Measurements from ENCODE around the gene HLA-DOB.

Gene HLA-DOB

DNA sequence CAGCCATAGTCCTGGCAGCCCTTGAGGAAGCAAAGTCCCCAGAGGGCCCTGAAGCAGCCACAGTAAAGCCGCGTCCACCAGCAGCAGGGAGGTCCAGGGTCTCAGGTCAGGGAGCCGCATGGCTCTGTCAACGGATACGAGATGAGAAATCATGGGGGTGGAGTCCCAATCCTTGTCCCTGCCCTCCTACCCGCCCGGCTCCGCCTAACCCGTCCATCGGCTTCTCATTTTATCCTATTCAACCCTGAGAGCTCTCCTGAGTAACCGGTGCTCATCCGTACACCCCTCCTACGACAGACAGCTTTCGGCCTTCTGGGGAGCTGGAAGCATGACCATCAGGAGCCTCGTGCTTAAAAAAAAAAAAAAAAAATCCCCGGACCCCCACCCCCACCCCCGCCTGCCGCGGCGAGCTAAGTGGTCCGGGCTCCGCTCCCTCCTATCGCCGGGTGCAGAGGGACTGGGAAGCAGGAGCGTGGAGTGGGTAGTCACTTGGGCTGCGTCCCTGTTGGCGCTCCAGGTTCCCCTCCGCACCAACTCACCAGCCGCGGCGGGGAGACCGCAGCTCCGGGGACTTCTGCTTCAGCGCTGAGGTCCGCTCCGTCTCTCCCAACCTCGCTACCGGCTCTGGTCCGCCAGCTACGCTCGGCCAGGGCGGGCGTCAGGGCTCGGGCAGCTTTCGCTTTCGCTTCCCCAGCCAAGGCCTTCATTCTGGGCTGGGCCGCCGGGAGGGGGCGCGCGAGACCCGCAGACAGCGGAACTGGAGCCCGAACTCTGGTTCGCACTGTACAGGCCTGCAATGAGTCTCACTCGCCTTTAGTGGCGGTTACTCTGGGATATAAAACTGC is 21.5 kb upstream of the HLA-DOB start, which contains the start of gene TAP2:
Gene TAP2 (minus strand): TSS at position 626 of the 845 bp plus-strand sequence. CDS start 506 bp downstream, at position 120.
- in situ Hi-C loops (cut with MboI; ENCODE audit: low pct_unique_long_range_greater_than_20kb, low sequenced_read_pairs, unreplicated experiment): no loop called here
- peak; percentile 93 for DNase-seq (ENCODE audit: low spot score)

GRCh38 chr6:32837651-32838113 is 20.9 kb upstream of the HLA-DOB start:
- in situ Hi-C loops (cut with MboI; ENCODE audit: low pct_unique_long_range_greater_than_20kb, low sequenced_read_pairs, unreplicated experiment): no loop called here

More for the DNA sequence above, 21.5 kb upstream of the HLA-DOB start, which contains the start of gene TAP2:
- TF ChIP-seq, protein P1, sequence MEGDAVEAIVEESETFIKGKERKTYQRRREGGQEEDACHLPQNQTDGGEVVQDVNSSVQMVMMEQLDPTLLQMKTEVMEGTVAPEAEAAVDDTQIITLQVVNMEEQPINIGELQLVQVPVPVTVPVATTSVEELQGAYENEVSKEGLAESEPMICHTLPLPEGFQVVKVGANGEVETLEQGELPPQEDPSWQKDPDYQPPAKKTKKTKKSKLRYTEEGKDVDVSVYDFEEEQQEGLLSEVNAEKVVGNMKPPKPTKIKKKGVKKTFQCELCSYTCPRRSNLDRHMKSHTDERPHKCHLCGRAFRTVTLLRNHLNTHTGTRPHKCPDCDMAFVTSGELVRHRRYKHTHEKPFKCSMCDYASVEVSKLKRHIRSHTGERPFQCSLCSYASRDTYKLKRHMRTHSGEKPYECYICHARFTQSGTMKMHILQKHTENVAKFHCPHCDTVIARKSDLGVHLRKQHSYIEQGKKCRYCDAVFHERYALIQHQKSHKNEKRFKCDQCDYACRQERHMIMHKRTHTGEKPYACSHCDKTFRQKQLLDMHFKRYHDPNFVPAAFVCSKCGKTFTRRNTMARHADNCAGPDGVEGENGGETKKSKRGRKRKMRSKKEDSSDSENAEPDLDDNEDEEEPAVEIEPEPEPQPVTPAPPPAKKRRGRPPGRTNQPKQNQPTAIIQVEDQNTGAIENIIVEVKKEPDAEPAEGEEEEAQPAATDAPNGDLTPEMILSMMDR (IDR thresholded peaks at IDR 0.05; ENCODE audit: extremely low read depth, insufficient read depth, missing control alignments): peak; percentile 95

DNA sequence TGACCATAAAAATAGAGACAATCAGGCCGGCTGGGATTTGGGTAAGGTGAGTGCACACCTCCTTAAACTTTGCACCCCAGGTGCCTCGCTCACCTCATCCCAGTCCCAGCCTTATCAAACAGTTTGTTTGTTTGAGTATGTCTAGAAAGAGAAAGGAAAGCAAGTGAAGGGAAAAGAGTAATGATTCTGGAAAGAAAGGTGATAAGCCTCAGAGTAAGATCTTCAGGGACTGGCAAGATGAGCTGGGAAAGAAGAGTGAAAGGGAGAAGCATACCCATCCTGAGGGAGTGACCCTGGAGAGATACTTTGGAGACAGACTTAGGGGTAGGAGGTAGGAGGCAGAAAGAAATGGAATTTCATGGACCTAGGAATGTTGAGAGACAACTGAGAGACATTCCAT is 20.1 kb upstream of the HLA-DOB start:
- in situ Hi-C loops (cut with MboI; ENCODE audit: low pct_unique_long_range_greater_than_20kb, low sequenced_read_pairs, unreplicated experiment): no loop called here
- TF ChIP-seq, protein P1 (IDR thresholded peaks at IDR 0.05; ENCODE audit: extremely low read depth, insufficient read depth, missing control alignments): no peak
- no peak for DNase-seq (ENCODE audit: low spot score)

More at GRCh38 chr6:32837651-32838113, 20.9 kb upstream of the HLA-DOB start:
- TF ChIP-seq, protein P1 (IDR thresholded peaks at IDR 0.05; ENCODE audit: extremely low read depth, insufficient read depth, missing control alignments): no peak
- DNase-seq (ENCODE audit: low spot score): no peak

DNA sequence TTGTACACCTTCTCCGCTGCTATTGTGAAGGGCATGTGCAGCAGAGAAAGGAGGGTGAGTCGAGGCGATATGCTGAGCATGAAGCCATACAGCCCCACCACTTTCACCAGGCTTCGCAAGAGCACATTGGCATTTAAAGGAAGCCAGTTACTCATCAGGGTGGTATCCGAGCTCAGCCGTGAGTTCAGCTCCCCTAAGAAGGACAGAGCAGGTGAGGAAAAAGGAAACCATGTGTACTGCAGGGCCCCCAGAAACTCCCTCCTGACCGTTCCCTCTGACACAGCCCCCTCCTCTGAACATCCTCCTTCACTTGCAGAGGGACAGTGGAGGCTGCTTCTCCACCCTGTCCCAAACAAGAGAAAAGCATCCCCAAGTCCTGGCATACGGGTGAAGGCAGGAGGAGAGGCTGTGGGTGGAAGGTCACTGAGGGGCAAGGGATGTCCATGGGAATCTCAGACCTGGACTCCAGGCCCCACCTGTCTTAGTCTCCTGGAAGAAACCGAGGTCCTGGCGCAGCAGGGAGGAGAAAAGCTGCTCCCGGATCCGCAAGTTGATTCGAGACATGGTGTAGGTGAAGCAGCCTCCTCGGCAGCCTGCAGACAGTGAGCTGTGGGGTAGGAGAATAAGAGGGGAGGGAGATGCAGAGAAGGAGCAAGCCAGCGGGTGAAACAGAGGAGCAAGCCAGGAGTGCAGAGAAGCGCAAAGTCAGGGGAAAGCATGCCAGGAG is 18.5 kb upstream of the HLA-DOB start:
- TF ChIP-seq, protein P1 (IDR thresholded peaks at IDR 0.05; ENCODE audit: extremely low read depth, insufficient read depth, missing control alignments): no peak
- in situ Hi-C loops (cut with MboI; ENCODE audit: low pct_unique_long_range_greater_than_20kb, low sequenced_read_pairs, unreplicated experiment): no loop called here
- no peak for DNase-seq (ENCODE audit: low spot score)

- TF ChIP-seq, protein P1 (IDR thresholded peaks at IDR 0.05; ENCODE audit: extremely low read depth, insufficient read depth, missing control alignments): no peak
- DNase-seq (ENCODE audit: low spot score): no peak
- in situ Hi-C loops (cut with MboI; ENCODE audit: low pct_unique_long_range_greater_than_20kb, low sequenced_read_pairs, unreplicated experiment): no loop called here
These were observed 16.9 kb upstream of the HLA-DOB start for GRCh38 chr6:32833664-32834063.

DNA sequence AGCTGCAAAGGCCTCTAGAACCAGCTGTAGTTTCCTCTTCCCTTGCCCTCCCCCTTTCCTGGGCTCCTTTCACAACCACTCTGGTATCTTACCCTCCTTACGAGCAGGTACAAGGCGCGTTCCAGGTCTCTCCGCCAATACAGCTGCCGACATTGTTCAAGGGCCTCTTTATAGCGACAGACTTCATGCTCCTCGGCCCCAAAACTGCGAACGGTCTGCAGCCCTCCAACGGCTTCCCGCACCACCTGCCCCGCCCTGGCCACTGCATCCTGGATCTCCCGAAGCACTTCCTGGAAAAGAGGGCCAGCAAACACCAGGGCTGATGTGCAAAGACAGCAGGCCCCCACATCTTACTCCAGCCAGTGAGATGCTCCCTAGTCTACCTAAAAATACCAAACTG is 15.7 kb upstream of the HLA-DOB start:
- DNase-seq (ENCODE audit: low spot score): no peak
- TF ChIP-seq, protein P1 (IDR thresholded peaks at IDR 0.05; ENCODE audit: extremely low read depth, insufficient read depth, missing control alignments): no peak
- in situ Hi-C loops (cut with MboI; ENCODE audit: low pct_unique_long_range_greater_than_20kb, low sequenced_read_pairs, unreplicated experiment): no loop called here

Measured in GM13977 (cell line).